BLaER1 (cell line): ENCODE results near the gene OTULINL.

Experiments
- H3K27ac ChIP-seq: shearing (Covaris generic); formaldehyde crosslinking; 2 replicates; pipeline ENCODE4 v1.8.1; 2022
- H3K27me3 ChIP-seq: shearing (Covaris generic); formaldehyde crosslinking; 2 replicates; pipeline ENCODE4 v1.8.1; 2022
- H3K36me3 ChIP-seq: shearing (Covaris generic); formaldehyde crosslinking; 2 replicates; pipeline ENCODE4 v1.8.1; 2022
- H3K4me1 ChIP-seq: shearing (Covaris generic); formaldehyde crosslinking; 2 replicates; pipeline ENCODE4 v1.8.1; 2022
- H3K4me2 ChIP-seq: shearing (Covaris generic); formaldehyde crosslinking; 2 replicates; pipeline ENCODE4 v1.8.1; 2022
- H3K4me3 ChIP-seq: shearing (Covaris generic); formaldehyde crosslinking; 2 replicates; pipeline ENCODE4 v1.8.1; 2022
- H3K9ac ChIP-seq: shearing (Covaris generic); formaldehyde crosslinking; 2 replicates; pipeline ENCODE4 v1.8.1; 2022
- H3K9me3 ChIP-seq: shearing (Covaris generic); formaldehyde crosslinking; 2 replicates; pipeline ENCODE4 v1.8.1; 2022
- H4K20me1 ChIP-seq: shearing (Covaris generic); formaldehyde crosslinking; 2 replicates; pipeline ENCODE4 v1.8.1; 2022
- Cebpa-rat ChIP-seq: shearing (Covaris generic); IDR thresholded peaks from 2 replicates; pipeline ENCODE4 v1.8.1; 2022

The OTULINL gene

DNA sequence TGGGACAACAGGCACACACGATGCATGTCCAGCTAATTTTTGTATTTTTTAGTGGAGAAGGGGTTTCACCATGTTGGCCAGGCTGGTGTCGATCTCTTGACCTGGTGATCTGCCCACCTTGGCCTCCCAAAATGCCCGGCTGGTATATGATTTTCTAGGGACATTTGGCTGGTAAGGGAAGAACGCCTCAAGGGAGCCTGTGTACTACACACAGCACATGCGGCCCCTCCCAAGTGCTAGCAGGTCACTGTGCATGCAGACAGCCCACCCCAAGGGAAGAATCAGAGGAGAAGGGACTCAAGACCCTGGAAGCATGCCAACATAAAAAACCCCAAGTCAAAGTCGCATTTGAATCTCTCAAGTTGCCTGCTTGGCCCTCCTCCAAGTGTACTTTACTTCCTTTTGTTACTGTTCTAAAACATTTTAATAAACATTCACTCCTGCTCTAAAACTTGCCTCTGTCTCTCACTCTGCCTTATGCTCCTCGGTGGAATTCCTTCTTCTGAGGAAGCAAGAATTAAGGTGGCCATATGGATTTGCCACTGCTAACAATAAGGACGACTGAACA lies 24.3 kb upstream of the OTULINL start:
- Histone ChIP-seq H3K4me2 (peak overlapping the region; percentile 57), H3K9me3 (peaks cover 31% of the 10 kb centered on the region), H3K4me1 (peaks cover 44% of the 10 kb centered on the region), H3K36me3 (no peaks in the 10 kb centered on the region), H3K4me3 (no peak overlapping the region), H3K27me3 (no peaks in the 10 kb centered on the region), H3K9ac (no peak overlapping the region), H4K20me1 (no peaks in the 10 kb centered on the region), H3K27ac (no peak overlapping the region)
- no peak for TF ChIP-seq Cebpa-rat

DNA sequence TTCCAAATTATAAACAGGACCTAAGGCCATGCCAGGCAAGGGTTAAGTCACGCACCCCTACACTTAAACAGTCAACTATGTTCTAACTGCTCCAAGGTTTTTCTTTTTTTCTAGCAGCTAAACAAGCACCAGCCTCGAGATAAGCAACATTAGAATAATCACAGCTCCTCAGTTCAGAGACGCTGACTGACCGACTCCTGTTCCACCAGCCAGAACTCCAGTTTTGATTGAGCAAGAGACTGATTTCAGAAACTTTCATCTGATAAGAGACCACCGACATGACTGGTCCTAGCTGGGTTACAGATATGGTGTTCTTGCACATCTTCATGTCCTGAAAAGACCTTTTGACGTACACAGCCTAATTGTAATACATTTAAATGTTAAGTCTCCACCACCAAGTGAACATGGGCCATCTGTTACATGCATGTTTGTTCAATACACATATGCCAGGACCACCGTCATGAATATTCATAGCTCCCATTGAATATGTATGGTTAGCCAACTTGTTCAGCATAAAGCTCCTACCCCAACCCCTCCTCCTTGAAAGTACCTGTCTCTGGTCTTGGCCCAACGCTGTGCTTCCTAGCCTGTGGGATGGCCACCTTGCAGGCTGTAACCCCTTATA lies 23.7 kb upstream of the OTULINL start:
- 0 out of 2 replicates have a peak, but pooled peaks have one; percentile 8 for TF ChIP-seq Cebpa-rat
- no peak overlapping the region for H3K9ac ChIP-seq
- H4K20me1 ChIP-seq, result no peaks in the 10 kb centered on the region

DNA sequence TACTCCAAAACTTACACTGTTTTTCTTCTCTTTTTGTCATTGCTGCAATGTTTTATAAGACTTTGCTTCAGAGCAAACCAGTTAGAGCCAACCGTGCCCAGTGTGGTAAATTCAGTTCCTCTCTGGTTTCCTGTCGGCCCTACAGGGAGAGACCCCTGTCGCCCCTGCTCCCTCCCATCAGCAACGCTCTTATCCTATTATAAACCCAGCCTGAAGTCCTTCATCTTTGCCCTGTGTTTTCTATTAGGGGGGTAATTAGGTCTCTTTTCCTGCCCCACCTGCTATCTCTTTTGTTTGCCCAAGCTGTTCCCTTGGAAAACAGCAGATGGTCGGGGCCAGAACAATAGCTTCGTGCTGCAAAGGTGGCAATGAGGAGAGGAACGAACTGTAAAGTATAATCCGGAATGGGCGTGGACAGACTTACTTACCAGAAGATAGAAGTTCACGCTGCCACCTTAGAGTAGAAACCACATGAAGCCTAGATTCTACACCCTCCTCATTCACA lies 21.4 kb upstream of the OTULINL start:
- no peak overlapping the region for H3K9ac ChIP-seq
- H3K36me3 ChIP-seq, result no peaks in the 10 kb centered on the region
- H3K27ac ChIP-seq, result no peak overlapping the region
- peaks cover 44% of the 10 kb centered on the region for H3K4me1 ChIP-seq
- H4K20me1 ChIP-seq, result no peaks in the 10 kb centered on the region
- peak overlapping the region; percentile 73 for H3K4me2 ChIP-seq
- H3K9me3 ChIP-seq, result peaks cover 6% of the 10 kb centered on the region
- no peaks in the 10 kb centered on the region for H3K27me3 ChIP-seq
- TF ChIP-seq Cebpa-rat, result no peak
- H3K4me3 ChIP-seq, result peak overlapping the region; percentile 32; the same call in 1 of the 2 replicates

More for the DNA sequence above, 23.7 kb upstream of the OTULINL start:
- H3K27ac ChIP-seq, result no peak overlapping the region
- no peaks in the 10 kb centered on the region for H3K27me3 ChIP-seq
- peak overlapping the region; percentile 73 for H3K4me2 ChIP-seq
- no peak overlapping the region for H3K4me3 ChIP-seq
- H3K9me3 ChIP-seq, result peaks cover 27% of the 10 kb centered on the region
- H3K36me3 ChIP-seq, result no peaks in the 10 kb centered on the region
- peaks cover 44% of the 10 kb centered on the region for H3K4me1 ChIP-seq

DNA sequence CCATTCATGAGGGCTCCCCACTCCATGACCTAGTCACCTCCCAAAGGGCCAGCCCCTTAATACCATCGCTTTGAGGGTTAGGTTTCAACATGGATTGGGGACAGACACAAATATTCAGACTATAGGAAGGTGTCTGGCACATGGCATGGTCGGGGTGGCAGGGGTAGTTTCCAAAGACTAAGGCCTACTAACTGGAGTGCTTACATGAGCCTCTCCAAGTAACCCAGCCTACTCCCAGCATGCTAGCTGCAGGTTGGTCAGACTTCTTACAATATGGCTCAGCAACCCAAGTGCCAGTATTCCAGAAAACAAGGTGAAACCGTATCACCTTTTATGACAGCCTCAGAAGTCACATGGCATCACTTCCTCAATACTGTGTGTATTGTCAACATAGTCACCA lies 19.9 kb upstream of the OTULINL start:
- H3K27me3 ChIP-seq, result no peaks in the 10 kb centered on the region
- no peaks in the 10 kb centered on the region for H3K36me3 ChIP-seq
- no peaks in the 10 kb centered on the region for H4K20me1 ChIP-seq
- H3K9me3 ChIP-seq, result peaks cover 15% of the 10 kb centered on the region
- no peak overlapping the region for H3K4me3 ChIP-seq
- H3K27ac ChIP-seq, result no peak overlapping the region
- H3K4me2 ChIP-seq, result no peak overlapping the region
- peaks cover 43% of the 10 kb centered on the region for H3K4me1 ChIP-seq
- no peak overlapping the region for H3K9ac ChIP-seq
- no peak for TF ChIP-seq Cebpa-rat

DNA sequence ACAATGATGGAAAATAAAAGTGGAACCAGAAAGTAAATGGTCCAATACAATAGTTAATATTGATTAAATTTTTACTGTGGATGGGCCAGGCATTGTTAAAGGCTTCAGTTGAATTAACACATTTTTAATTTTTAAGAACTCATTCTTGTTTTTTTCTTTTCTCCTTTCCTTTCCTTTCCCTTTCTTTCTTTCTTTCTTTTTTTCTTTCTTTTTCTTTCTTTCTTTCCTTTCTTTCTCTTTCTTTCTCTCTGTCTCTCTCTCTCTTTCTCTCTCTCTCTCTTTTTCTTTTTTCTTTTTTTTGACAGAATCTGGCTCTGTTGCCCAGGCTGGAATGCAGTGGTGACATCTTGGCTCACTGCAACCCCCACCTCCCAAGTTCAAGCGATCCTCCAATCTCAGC lies 13.3 kb upstream of the OTULINL start:
- Histone ChIP-seq H3K27me3 (no peaks in the 10 kb centered on the region), H3K4me2 (no peak overlapping the region), H3K4me3 (no peak overlapping the region), H3K4me1 (no peaks in the 10 kb centered on the region), H3K27ac (no peak overlapping the region), H3K9ac (no peak overlapping the region), H4K20me1 (no peaks in the 10 kb centered on the region), H3K36me3 (0 out of 2 replicates have a peak, but pooled peaks cover 4% of the 10 kb centered on the region), H3K9me3 (peaks cover 32% of the 10 kb centered on the region)
- TF ChIP-seq Cebpa-rat, result no peak

DNA sequence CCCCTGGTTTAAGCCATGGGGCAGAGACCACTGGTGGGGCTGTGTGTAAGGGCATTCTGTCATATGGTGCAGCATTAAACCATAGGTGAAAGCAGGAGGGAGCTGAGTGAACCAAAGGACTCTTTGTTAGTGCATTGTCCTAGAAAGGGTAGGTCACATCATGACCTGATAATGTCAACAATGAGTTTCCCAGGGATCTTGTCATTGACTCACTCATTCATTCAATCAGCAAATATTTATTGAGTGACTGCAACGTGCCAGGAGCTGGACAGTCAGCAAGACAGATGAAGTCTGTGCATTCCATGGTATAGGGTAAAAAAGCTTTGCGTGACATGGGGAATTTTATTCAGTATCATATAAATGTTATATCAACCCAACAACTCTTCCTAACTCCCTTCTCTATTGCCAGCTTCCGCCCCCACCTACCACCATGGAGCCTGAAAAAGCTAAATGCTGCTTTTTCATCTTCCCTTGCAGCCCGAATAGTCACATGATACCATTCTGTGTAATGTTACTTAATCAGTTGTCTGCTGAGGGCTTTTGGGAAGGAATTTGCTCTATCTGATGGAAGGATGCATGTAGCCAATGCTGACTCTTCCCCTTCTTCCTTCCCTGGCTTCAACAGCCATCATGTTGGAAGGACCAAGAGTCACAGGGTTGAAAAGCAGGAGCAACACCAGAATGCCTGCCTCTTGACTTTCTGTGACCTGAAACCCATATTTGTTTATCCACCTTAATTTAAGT lies 11.5 kb upstream of the OTULINL start:
- H4K20me1 ChIP-seq, result no peaks in the 10 kb centered on the region
- no peak overlapping the region for H3K27ac ChIP-seq
- H3K9ac ChIP-seq, result no peak overlapping the region
- H3K4me3 ChIP-seq, result no peak overlapping the region
- no peaks in the 10 kb centered on the region for H3K27me3 ChIP-seq
- peaks cover 13% of the 10 kb centered on the region; the same call in 1 of the 2 replicates for H3K4me1 ChIP-seq
- H3K36me3 ChIP-seq, result 0 out of 2 replicates have a peak, but pooled peaks cover 4% of the 10 kb centered on the region
- peaks cover 32% of the 10 kb centered on the region for H3K9me3 ChIP-seq
- no peak overlapping the region for H3K4me2 ChIP-seq
- TF ChIP-seq Cebpa-rat, result no peak

DNA sequence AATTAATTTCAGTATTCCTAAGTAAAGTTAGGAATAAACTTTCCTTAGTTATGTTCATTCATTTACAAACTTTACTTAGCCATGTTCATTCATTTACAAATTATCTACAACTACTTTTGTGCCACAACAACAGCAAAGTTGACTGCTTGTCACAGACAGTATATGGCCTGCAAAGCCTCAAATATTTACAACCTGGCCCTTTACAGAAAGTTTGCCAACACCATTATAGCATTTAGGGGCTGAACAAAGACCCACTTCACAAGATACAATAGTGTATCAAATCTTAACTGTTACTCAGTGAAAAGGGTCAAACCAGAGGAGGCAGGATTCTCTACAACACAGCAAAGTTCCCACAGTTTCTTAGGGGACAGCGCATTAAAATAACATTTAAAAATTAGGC lies 9.7 kb upstream of the OTULINL start:
- no peak for TF ChIP-seq Cebpa-rat
- Histone ChIP-seq H3K36me3 (0 out of 2 replicates have a peak, but pooled peaks cover 4% of the 10 kb centered on the region), H3K27ac (no peak overlapping the region), H3K9ac (no peak overlapping the region), H3K4me2 (no peak overlapping the region), H3K27me3 (no peaks in the 10 kb centered on the region), H4K20me1 (no peaks in the 10 kb centered on the region), H3K4me3 (no peak overlapping the region), H3K4me1 (peaks cover 15% of the 10 kb centered on the region; the same call in 1 of the 2 replicates), H3K9me3 (peaks cover 18% of the 10 kb centered on the region)

DNA sequence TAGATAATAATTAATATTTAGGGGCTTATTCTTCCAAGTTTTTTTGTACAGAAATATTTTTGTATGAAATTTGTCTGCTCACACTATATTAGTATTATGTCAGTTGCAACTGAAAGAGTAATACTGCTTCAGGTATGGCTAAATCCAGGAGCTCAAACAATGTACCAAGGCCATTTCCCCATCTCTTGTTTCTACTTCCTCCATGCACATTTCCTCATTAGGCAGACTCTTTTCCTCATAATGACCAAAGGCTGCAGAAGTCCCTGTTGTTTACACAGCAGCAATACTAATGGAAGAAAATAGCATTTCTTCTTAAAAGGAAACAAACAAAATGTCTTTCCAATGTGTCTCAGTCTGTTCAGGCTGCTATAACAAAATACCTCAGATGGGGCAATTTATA lies 9.2 kb upstream of the OTULINL start:
- TF ChIP-seq Cebpa-rat, result no peak
- Histone ChIP-seq H3K36me3 (0 out of 2 replicates have a peak, but pooled peaks cover 4% of the 10 kb centered on the region), H3K9me3 (peaks cover 18% of the 10 kb centered on the region), H3K9ac (no peak overlapping the region), H3K4me2 (no peak overlapping the region), H3K27me3 (no peaks in the 10 kb centered on the region), H3K27ac (no peak overlapping the region), H3K4me1 (peaks cover 15% of the 10 kb centered on the region; the same call in 1 of the 2 replicates), H4K20me1 (no peaks in the 10 kb centered on the region), H3K4me3 (no peak overlapping the region)

DNA sequence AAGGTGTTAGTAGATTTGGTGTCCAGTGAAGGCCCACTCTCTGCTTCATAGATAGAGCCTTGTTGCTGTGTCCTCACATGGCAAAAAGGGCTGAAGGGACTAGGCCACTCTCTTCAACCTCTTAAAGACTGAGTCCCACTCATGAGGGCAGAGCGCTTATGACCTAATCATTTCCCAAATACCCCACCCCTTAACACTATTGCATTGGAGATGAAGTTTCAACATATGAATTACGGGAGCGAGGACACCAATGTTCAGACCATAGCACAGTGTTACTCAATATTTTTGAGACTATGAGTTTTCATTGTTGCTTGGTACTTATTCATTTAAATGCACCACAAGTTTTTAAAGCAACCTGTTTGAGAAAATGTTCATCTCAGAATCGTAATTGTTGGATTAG lies 8.8 kb upstream of the OTULINL start:
- H3K27ac ChIP-seq, result no peak overlapping the region
- H3K4me3 ChIP-seq, result no peak overlapping the region
- H3K36me3 ChIP-seq, result no peaks in the 10 kb centered on the region
- H3K27me3 ChIP-seq, result no peaks in the 10 kb centered on the region
- no peaks in the 10 kb centered on the region for H4K20me1 ChIP-seq
- peaks cover 15% of the 10 kb centered on the region; the same call in 1 of the 2 replicates for H3K4me1 ChIP-seq
- H3K9ac ChIP-seq, result no peak overlapping the region
- TF ChIP-seq Cebpa-rat, result no peak
- no peak overlapping the region for H3K4me2 ChIP-seq
- peaks cover 18% of the 10 kb centered on the region for H3K9me3 ChIP-seq

DNA sequence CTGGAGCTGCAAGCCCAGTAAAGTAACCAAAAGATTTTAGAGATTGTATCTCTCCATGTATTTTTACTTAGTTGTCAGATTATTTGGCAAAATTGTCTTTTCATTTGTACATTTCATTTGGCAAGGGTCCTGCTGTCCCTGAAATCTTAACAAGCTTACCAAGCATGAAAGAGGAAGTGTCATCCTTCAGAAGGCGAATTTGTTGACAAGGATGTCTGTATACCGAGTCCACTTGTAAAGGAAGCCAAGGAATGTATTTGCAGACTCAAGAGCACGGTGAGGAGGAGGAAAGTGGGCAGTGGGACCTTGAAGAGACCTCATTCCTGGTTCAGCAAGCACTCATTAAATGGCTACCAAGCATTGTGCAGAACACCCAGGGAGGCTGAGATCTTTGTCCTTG lies 7.5 kb upstream of the OTULINL start:
- Histone ChIP-seq H3K27me3 (no peaks in the 10 kb centered on the region), H3K9ac (no peak overlapping the region), H3K9me3 (peaks cover 25% of the 10 kb centered on the region), H4K20me1 (no peaks in the 10 kb centered on the region), H3K36me3 (no peaks in the 10 kb centered on the region), H3K4me3 (no peak overlapping the region), H3K4me2 (no peak overlapping the region), H3K4me1 (peaks cover 15% of the 10 kb centered on the region; the same call in 1 of the 2 replicates), H3K27ac (no peak overlapping the region)
- TF ChIP-seq Cebpa-rat, result no peak
